Measurements from ENCODE around the gene LHX6. TPM values are rescaled to one million over a fixed set of nuclear protein-coding genes. Genes with fewer than 3 reads are reported as not detected.

The LHX6 gene
- total RNA-seq, 1 donor from 2014 or later = 8.1 TPM

DNA sequence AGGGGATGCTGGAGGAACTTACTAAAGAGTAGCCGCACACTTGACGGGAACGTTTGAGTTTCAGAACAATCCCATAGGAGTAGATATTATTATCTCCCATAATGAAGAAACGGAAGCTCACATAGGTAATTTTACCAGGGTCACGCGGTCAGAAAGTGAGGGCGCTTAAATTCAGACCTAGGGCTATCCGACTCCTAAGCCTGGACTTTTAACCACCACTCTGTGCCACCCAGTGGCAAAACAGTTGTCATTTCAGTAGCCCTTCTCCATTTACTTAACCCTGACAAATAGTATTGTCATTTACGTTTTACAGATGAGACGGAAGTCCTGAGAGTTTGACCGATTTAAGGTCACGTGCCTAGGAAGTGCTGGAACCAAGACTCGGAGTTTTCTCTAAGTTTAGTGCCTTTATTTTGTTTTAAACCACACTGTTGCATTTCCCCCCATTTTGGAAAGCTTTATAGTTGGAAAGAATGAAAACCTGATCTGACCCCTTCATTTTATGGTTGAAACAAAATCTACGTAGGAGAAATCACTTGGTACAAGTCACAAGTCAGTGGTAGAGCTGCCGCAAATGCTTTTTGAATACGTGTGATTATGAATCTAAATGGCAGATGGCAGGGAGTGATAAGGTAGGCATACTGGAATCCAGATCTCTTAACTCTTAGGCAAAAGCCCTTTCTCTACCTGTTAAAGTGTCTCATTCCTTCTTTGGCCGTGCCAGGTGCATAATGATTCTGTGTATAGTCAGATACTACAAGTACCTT lies 36.6 kb upstream of the LHX6 start:
- Histone ChIP-seq H3K4me1 (peaks cover 53% of the 10 kb centered on the region), H3K9me3 (no peaks in the 10 kb centered on the region), H3K36me3 (peaks cover 16% of the 10 kb centered on the region), H3K27ac (peak overlapping the region; percentile 97), H3K27me3 (ENCODE audit: low read depth) (no peaks in the 10 kb centered on the region), H3K4me3 (peak overlapping the region; percentile 76)
- intact Hi-C loops (cut with DNase I) = no loop called here
- no peak for DNase-seq
- ATAC-seq = peak; percentile 15 to 30
- TF ChIP-seq, protein P1, sequence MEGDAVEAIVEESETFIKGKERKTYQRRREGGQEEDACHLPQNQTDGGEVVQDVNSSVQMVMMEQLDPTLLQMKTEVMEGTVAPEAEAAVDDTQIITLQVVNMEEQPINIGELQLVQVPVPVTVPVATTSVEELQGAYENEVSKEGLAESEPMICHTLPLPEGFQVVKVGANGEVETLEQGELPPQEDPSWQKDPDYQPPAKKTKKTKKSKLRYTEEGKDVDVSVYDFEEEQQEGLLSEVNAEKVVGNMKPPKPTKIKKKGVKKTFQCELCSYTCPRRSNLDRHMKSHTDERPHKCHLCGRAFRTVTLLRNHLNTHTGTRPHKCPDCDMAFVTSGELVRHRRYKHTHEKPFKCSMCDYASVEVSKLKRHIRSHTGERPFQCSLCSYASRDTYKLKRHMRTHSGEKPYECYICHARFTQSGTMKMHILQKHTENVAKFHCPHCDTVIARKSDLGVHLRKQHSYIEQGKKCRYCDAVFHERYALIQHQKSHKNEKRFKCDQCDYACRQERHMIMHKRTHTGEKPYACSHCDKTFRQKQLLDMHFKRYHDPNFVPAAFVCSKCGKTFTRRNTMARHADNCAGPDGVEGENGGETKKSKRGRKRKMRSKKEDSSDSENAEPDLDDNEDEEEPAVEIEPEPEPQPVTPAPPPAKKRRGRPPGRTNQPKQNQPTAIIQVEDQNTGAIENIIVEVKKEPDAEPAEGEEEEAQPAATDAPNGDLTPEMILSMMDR (IDR thresholded peaks at IDR 0.05) = no peak

DNA sequence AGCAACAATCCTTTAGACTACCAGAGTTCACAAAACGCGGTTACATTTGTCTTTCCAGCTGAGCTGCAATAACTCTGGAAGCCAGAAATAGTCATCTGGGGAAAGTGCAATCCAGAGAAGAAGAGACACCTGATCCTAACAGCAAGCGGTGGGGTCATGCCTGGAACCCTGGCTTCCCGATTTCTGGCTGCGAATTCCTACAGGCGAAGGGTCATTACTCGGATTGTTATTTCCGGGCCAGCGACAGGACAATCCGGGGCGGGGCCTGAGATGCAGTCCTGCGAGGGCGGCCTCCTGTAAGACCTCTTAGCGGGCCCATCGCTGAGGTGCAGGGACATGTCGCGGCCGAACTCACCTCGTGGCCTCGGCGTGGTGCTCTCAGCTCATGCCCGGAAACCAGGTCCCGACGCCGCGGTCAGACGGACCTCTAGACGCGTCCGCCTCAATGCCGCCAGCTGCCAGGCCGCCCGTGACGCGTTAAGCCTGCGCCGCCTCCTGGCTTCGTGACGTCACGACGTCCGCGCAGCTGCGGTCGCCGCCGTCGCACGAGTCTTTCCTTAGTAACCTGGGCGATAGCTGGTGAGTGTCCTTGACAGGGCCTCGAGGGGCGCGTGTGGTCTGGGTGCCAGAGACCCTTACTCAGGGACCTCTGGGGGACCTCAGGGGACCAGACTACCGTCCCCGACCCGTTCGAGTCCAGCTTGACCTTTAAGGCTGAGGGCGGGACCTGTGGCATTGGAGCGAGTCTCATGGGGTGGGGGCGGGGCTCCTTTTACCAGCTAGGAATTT lies 35.8 kb upstream of the LHX6 start, which contains the start of the genes MRRF and RBM18:
Gene MRRF (plus strand): TSS at position 523 of the 789 bp plus-strand sequence. CDS start 6,010 bp downstream, outside the sequence.
Gene RBM18 (minus strand): TSS at position 481 of the 789 bp plus-strand sequence. CDS start 3,348 bp downstream, outside the sequence.
- H3K4me3 ChIP-seq = peak within 1 kb of the TSS; percentile 76
- no peaks in the 10 kb centered on the region for H3K9me3 ChIP-seq
- no peaks in the 10 kb centered on the region for H3K27me3 ChIP-seq (ENCODE audit: low read depth)
- ATAC-seq = peak; percentile 96 to 97
- peaks cover 53% of the 10 kb centered on the region for H3K4me1 ChIP-seq
- intact Hi-C loops (cut with DNase I) = no loop called here
- peak; percentile 94 for DNase-seq
- peak within 1 kb of the TSS; percentile 97 for H3K27ac ChIP-seq
- peaks cover 24% of the 10 kb centered on the region for H3K36me3 ChIP-seq
- TF ChIP-seq, protein P1 (IDR thresholded peaks at IDR 0.05) = no peak

DNA sequence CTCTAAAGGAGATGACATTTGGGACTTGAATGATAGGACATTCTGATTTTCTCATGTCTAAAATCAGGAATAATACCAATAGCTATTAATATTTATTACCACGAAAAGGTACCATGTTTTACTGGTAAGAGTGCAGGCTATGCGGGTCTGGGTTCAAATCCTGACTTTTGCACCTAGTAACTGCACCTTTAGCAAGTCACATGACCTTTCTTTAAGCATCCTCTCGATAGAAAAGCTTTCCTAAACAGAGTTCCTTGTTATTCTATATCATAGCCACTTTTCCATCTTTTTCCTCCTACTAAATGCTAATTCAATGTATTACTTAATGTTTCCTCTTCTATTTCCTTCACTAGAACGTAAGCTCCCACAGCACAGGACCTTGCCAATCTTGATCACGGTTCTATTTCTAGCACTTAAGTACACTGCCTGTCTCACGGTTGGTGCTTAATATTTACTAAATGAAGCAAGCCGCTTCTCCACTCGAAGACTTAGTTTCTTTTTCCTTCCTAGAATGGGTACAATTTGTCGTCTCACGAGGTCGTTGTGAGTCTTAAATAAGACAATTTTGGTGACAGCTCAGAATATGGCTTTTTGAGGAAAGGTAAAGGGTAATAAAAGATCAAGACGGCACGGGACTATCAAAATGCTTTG lies 35.1 kb upstream of the LHX6 start:
- TF ChIP-seq, protein P1 (IDR thresholded peaks at IDR 0.05) = no peak
- H3K27me3 ChIP-seq (ENCODE audit: low read depth) = no peaks in the 10 kb centered on the region
- ATAC-seq (no peak), DNase-seq (no peak)
- intact Hi-C loops (cut with DNase I) = no loop called here
- peaks cover 31% of the 10 kb centered on the region for H3K36me3 ChIP-seq
- no peaks in the 10 kb centered on the region for H3K9me3 ChIP-seq
- peak overlapping the region; percentile 76 for H3K4me3 ChIP-seq
- H3K27ac ChIP-seq = peak overlapping the region; percentile 97
- peaks cover 53% of the 10 kb centered on the region for H3K4me1 ChIP-seq

DNA sequence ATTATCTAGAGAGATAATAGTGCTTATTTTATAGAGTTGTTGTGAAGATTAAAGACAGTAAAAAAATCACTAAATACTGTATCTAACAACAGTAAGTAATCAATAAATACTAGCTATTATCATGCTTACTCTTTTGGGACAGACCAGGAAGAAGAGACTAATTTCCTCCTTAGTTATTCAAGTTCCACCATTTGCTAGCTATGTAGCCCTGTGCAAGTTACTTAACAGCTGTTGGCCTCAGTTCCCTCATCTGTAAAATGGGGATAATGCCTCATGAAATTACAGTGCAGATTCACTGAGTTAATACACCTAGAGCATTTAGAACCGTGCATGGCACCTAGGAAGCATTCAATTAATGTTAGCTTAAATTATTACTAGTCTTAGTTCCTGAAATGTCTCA lies 33.3 kb upstream of the LHX6 start:
- no peaks in the 10 kb centered on the region for H3K27me3 ChIP-seq (ENCODE audit: low read depth)
- TF ChIP-seq, protein P1 (IDR thresholded peaks at IDR 0.05) = no peak
- H3K4me3 ChIP-seq = no peak overlapping the region
- peaks cover 46% of the 10 kb centered on the region for H3K36me3 ChIP-seq
- H3K9me3 ChIP-seq = no peaks in the 10 kb centered on the region
- DNase-seq (no peak), ATAC-seq (no peak)
- intact Hi-C loops (cut with DNase I) = no loop called here
- no peak overlapping the region for H3K27ac ChIP-seq
- peaks cover 44% of the 10 kb centered on the region for H3K4me1 ChIP-seq

DNA sequence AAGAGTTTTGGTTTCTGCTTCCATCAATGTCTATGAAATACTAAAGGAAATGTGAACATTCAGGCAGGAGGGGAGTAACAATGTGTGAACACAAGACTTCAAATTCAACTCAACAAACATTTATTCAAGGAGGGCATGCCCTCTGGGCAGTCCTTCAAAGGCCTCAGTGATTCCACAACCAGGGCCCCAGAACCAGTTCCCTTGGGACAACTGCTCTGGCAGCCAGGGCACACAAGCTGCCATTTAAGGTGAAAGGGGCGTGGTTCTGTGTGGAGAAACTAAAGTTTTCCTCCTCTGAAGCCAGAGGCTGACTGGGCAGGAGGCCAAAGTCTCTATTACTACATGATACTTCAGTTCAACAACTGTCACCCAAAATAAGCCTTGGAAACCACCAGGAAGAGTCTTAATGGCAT lies 32.7 kb upstream of the LHX6 start:
- Histone ChIP-seq H3K9me3 (no peaks in the 10 kb centered on the region), H3K27ac (no peak overlapping the region), H3K36me3 (peaks cover 51% of the 10 kb centered on the region), H3K27me3 (ENCODE audit: low read depth) (no peaks in the 10 kb centered on the region), H3K4me3 (no peak overlapping the region), H3K4me1 (peaks cover 44% of the 10 kb centered on the region)
- intact Hi-C loops (cut with DNase I) = no loop called here
- DNase-seq (peak; percentile 70), ATAC-seq (peak; percentile 63 to 64)
- TF ChIP-seq, protein P1 (IDR thresholded peaks at IDR 0.05) = no peak
